GM19397 (cell line): ENCODE measurements around the gene GNG14.
A peak's percentile ranks its signal among the peaks of the same experiment; 100 is the strongest.
"Not testable (repeated sequence)": the region's sequence is repeated elsewhere in the genome, so short reads cannot be mapped to it uniquely, and the experiment has no call there.

Experiments
- ATAC-seq: cut with Tn5 transposase; IDR thresholded peaks from one replicate; pipeline ENCODE4 v1.9.1; 2021; ENCODE audit warnings: mild to moderate bottlenecking, moderate library complexity; ENCODE audit not compliant: unreplicated experiment

GNG14 gene

GRCh38 chr19:12695096-12695495 is 7.3 kb downstream of the GNG14 start:
- no peak for ATAC-seq

GRCh38 chr19:12695514-12695913 is 7.7 kb downstream of the GNG14 start:
- ATAC-seq, result no peak

- ATAC-seq, result peak; percentile 7
Observed at GRCh38 chr19:12695997-12696365, 8.2 kb downstream of the GNG14 start.

GRCh38 chr19:12696366-12697335 is 8.9 kb downstream of the GNG14 start, which contains the start of gene FBXW9:
Gene FBXW9 (minus strand): TSS chr19:12696631. CDS start chr19:12696581, 50 bp downstream.
- ATAC-seq, result peak; percentile 74

- ATAC-seq, result not testable (repeated sequence)
Observed at GRCh38 chr19:12697425-12697824, 9.6 kb downstream of the GNG14 start.

GRCh38 chr19:12698138-12698537 is 10.3 kb downstream of the GNG14 start:
- ATAC-seq, result no peak

GRCh38 chr19:12701596-12702282 is 13.9 kb downstream of the GNG14 start:
- no peak for ATAC-seq

- no peak for ATAC-seq
Observed at GRCh38 chr19:12703046-12703445, 15.2 kb downstream of the GNG14 start.

GRCh38 chr19:12705169-12705568 is 17.4 kb downstream of the GNG14 start:
- ATAC-seq, result no peak

- no peak for ATAC-seq
Observed at GRCh38 chr19:12705654-12706331, 18.0 kb downstream of the GNG14 start.

- no peak for ATAC-seq
Observed at GRCh38 chr19:12706332-12706718, 18.5 kb downstream of the GNG14 start.

- no peak for ATAC-seq
Observed at GRCh38 chr19:12708641-12709040, 20.8 kb downstream of the GNG14 start.

GRCh38 chr19:12711187-12711586 is 23.4 kb downstream of the GNG14 start:
- ATAC-seq, result no peak

- not testable (repeated sequence) for ATAC-seq
Observed at GRCh38 chr19:12712077-12712476, 24.3 kb downstream of the GNG14 start.

GRCh38 chr19:12713304-12713703 is 25.5 kb downstream of the GNG14 start:
- not testable (repeated sequence) for ATAC-seq

- no peak for ATAC-seq
Observed at GRCh38 chr19:12715102-12715501, 27.3 kb downstream of the GNG14 start.

- ATAC-seq, result no peak
Observed at GRCh38 chr19:12715929-12716328, 28.1 kb downstream of the GNG14 start.

- no peak for ATAC-seq
Observed at GRCh38 chr19:12720296-12720695, 32.5 kb downstream of the GNG14 start.

- no peak for ATAC-seq
Observed at GRCh38 chr19:12720851-12721655, 33.3 kb downstream of the GNG14 start.
